Measurements from ENCODE around the gene ZNF423. TPM values are rescaled to one million over a fixed set of nuclear protein-coding genes. Genes with fewer than 3 reads are reported as not detected.

ZNF423 gene
- total RNA-seq, 2 experiments from 2014 or later, result not detected

DNA sequence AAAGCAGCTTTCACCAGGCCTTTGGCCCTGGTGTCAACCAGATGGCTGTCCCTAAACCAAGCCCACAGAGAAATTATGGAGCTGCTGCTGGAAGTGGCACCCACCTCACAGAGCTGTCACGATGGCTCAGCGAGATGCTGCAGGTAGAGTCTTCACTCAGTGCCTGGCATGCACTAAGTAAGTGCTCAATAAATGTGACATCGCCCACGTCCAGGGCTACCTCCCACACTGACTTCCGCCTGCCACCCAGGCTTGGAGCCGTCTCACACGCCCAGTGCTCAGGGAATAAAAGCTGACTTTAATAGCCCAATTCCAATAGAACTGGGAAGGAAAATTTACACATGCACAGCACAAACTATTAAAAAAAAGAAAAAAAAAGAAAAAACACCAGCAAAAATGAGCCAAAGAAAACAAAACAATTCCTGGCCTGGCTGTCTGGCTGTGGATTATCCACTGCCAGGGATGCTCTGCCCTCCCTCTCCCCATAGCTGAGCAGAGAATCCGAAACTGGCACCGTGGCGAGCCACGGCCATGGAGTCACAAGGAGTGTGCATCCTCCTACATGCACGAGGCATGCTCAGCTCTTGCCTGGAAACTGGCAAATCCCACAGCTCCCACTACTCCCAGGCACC lies 68.9 kb downstream of the ZNF423 start:
- ChIA-PET POLR2A (no interaction called here), CTCF (no interaction called here)
- no peaks in the 10 kb centered on the region for H3K4me1 Mint-ChIP-seq (ENCODE audit: low read depth)
- ATAC-seq (no peak), DNase-seq (no peak)
- no peak overlapping the region for H3K4me3 Mint-ChIP-seq
- no peaks in the 10 kb centered on the region for H3K27me3 Mint-ChIP-seq (ENCODE audit: low read depth)
- H3K27ac Mint-ChIP-seq, result no peak overlapping the region
- H3K9me3 Mint-ChIP-seq (ENCODE audit: insufficient read depth), result no peaks in the 10 kb centered on the region
- no peaks in the 10 kb centered on the region for H3K36me3 Mint-ChIP-seq (ENCODE audit: low read depth)

DNA sequence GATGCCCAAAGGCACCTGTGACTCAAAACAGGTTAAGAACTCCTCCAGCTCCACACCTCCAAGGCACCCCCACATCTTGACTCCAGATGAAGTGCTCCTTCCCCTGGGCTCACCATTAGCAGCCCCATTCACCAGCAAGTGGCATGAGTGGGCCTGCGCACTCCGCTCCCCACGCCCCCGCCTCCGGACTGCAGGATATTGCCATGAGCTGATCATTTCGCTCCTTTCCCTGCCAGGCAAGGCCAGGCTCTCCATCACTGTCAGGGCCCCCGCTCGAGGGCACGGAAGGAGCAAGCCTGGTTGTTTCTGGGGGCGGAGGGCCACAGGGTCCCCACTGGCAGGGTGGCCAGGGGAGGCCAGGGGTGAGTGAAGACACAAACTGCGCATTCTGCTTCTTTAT lies 69.9 kb downstream of the ZNF423 start:
- Mint-ChIP-seq H3K9me3 (ENCODE audit: insufficient read depth) (no peaks in the 10 kb centered on the region), H3K27ac (no peak overlapping the region), H3K4me3 (no peak overlapping the region), H3K36me3 (ENCODE audit: low read depth) (no peaks in the 10 kb centered on the region), H3K27me3 (ENCODE audit: low read depth) (no peaks in the 10 kb centered on the region), H3K4me1 (ENCODE audit: low read depth) (no peaks in the 10 kb centered on the region)
- DNase-seq (no peak), ATAC-seq (no peak)
- POLR2A ChIA-PET, result no interaction called here
- CTCF ChIA-PET, result no interaction called here

DNA sequence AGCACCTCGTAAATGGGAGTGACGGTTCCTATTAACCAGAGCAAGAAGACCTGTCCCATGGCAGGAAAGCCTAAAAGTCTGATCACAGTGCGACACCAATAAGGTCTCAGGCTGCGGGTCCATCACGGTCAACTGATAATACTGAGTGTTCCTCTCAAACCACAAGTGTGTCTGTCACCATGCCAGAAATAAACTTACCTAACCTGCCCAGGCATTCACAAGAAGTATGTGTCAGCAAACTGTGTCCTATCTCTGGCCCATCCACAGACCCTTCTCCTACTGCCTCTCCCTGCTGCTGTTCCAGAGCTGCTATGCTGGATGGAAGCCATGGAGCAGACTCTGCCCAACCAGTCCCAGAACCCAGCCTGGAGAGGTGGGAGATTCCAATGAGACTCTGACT lies 73.5 kb downstream of the ZNF423 start:
- Mint-ChIP-seq H3K4me1 (ENCODE audit: low read depth) (no peaks in the 10 kb centered on the region), H3K36me3 (ENCODE audit: low read depth) (no peaks in the 10 kb centered on the region), H3K4me3 (no peak overlapping the region), H3K27ac (no peak overlapping the region), H3K9me3 (ENCODE audit: insufficient read depth) (no peaks in the 10 kb centered on the region), H3K27me3 (ENCODE audit: low read depth) (no peaks in the 10 kb centered on the region)
- CTCF ChIA-PET, result no interaction called here
- POLR2A ChIA-PET, result no interaction called here
- ATAC-seq (no peak), DNase-seq (no peak)

DNA sequence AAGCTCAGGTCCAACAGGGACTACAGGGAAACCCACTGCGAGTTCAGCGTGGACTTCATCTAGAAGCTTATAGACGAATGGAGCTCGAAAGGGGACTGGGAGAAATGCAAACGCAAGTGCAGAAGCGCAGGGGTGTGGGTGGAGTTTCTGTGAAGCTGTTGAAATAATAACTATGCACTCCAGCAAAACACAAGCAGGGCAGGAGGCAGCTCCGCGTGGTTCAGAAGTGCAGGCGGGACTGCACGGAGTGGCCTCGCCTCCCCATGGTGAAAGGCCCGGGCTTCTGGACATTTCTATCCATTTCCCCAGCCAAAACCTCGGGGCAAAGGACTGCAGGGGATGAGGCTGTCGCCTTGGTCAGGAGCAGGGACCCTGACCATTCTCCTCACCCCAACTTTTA lies 74.5 kb downstream of the ZNF423 start:
- CTCF ChIA-PET, result interaction anchor here (0.6 kb wide), 1 partner anchor 226 kb away, joined by 3 read pairs; no protein-coding TSS in a partner anchor
- no peaks in the 10 kb centered on the region for H3K9me3 Mint-ChIP-seq (ENCODE audit: insufficient read depth)
- no peaks in the 10 kb centered on the region for H3K27me3 Mint-ChIP-seq (ENCODE audit: low read depth)
- no peaks in the 10 kb centered on the region for H3K4me1 Mint-ChIP-seq (ENCODE audit: low read depth)
- no peaks in the 10 kb centered on the region for H3K36me3 Mint-ChIP-seq (ENCODE audit: low read depth)
- H3K4me3 Mint-ChIP-seq, result no peak overlapping the region
- H3K27ac Mint-ChIP-seq, result no peak overlapping the region
- ATAC-seq, result no peak
- no peak for DNase-seq
- POLR2A ChIA-PET, result no interaction called here

DNA sequence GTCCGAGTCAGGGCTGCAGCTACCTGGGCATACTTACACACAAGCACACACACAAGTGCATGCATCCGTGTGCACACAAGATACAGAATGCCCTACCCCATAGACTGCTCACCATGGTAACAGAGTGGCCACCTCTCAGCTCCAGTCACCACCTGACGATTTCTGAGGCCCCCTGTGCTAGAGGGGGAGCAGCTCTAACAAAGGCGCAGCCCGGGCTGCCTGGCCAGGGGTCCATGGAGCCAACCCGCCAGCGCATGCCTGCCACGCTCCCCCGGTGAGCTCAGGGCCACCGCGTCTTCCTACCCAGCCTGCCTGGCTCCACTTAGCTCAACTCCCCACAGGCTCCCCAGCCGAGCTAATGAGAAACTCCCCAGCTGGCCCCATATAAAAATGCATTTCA lies 75.5 kb downstream of the ZNF423 start:
- Mint-ChIP-seq H3K9me3 (ENCODE audit: insufficient read depth) (no peaks in the 10 kb centered on the region), H3K36me3 (ENCODE audit: low read depth) (no peaks in the 10 kb centered on the region), H3K27ac (no peak overlapping the region), H3K27me3 (ENCODE audit: low read depth) (no peaks in the 10 kb centered on the region), H3K4me1 (ENCODE audit: low read depth) (no peaks in the 10 kb centered on the region), H3K4me3 (no peak overlapping the region)
- DNase-seq (no peak), ATAC-seq (no peak)
- POLR2A ChIA-PET, result no interaction called here
- CTCF ChIA-PET, result no interaction called here

DNA sequence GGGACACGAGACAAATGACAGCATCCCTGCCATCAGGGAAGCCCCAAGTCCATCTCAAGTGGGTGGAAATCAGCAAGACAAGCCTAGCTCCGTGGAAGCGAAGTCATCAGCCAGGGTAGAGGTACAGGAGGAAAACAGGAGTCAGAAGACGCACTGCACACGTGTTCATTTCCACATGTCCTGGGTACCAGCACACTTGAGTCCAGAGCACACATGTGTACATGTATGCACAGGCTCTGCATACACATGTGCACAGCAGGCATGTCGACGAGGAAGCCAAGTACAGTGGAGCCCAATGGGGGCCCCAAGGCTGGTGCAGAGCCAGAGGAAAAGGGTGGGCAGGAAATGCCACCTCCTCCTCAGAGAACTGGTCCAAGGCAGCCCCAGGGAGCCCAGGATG lies 75.9 kb downstream of the ZNF423 start:
- POLR2A ChIA-PET, result no interaction called here
- CTCF ChIA-PET, result no interaction called here
- no peaks in the 10 kb centered on the region for H3K4me1 Mint-ChIP-seq (ENCODE audit: low read depth)
- DNase-seq (no peak), ATAC-seq (no peak)
- H3K36me3 Mint-ChIP-seq (ENCODE audit: low read depth), result no peaks in the 10 kb centered on the region
- H3K4me3 Mint-ChIP-seq, result no peak overlapping the region
- no peaks in the 10 kb centered on the region for H3K9me3 Mint-ChIP-seq (ENCODE audit: insufficient read depth)
- no peak overlapping the region for H3K27ac Mint-ChIP-seq
- no peaks in the 10 kb centered on the region for H3K27me3 Mint-ChIP-seq (ENCODE audit: low read depth)

DNA sequence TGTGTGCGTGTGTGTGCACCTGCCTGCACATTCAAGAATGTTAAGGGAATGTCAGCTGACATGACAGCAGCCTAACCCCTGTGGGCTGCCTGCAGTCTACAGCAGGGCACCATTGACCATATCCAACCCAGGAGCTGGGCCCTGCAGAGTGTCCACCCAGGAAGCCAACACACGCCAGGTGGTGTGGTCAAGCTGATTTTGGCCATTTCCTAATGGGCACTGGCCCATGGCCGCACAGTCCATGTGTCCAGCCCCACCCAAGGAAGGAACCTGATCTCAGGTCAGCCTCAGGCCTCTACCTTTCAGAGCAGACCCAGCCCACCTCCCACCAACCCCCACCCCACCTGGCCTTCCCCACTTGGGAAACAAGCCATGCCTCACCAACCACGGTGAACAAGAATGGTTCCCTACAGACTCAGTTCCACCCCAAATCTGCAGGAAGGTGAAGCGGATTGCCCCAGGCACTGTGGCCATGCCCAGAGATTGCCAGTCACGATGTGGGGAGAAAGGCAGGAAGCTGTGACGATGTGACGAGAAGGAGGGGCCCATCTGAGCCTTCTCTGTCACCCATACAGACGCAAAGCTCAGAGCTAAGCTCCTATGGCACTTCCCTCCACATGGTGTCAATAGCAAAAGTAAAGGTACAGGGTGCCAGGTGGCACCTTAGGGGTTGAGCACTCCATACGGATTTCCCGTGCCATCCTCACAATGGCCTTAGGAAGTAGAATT lies 77.5 kb downstream of the ZNF423 start:
- POLR2A ChIA-PET, result no interaction called here
- no peak for DNase-seq
- Mint-ChIP-seq H3K27me3 (ENCODE audit: low read depth) (no peaks in the 10 kb centered on the region), H3K4me3 (no peak overlapping the region), H3K27ac (no peak overlapping the region), H3K36me3 (ENCODE audit: low read depth) (no peaks in the 10 kb centered on the region), H3K4me1 (ENCODE audit: low read depth) (no peaks in the 10 kb centered on the region), H3K9me3 (ENCODE audit: insufficient read depth) (no peaks in the 10 kb centered on the region)
- ATAC-seq, result no peak
- CTCF ChIA-PET, result no interaction called here

DNA sequence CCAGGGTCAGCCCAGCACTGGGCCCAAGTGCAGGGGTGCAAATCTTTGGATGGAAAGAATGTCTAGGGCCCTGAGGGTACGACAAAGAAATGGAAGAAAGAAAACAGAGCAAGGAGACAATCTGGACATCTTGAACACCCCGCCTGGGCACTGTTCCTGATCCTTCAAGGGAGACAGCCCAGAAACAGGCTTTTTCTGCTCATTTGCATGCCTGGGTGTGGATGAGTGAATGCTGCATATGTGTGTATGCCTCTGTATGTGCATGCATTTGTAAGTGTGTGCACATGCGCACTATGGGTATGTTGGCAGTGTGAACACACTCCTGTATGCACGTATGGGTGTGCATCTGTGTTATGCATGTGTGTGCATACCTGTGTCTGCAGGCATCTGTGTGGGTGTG lies 79.2 kb downstream of the ZNF423 start:
- Mint-ChIP-seq H3K36me3 (ENCODE audit: low read depth) (no peaks in the 10 kb centered on the region), H3K4me3 (no peak overlapping the region), H3K4me1 (ENCODE audit: low read depth) (no peaks in the 10 kb centered on the region), H3K27ac (no peak overlapping the region), H3K9me3 (ENCODE audit: insufficient read depth) (no peaks in the 10 kb centered on the region), H3K27me3 (ENCODE audit: low read depth) (no peaks in the 10 kb centered on the region)
- ChIA-PET POLR2A (no interaction called here), CTCF (no interaction called here)
- DNase-seq, result no peak
- ATAC-seq, result no peak

DNA sequence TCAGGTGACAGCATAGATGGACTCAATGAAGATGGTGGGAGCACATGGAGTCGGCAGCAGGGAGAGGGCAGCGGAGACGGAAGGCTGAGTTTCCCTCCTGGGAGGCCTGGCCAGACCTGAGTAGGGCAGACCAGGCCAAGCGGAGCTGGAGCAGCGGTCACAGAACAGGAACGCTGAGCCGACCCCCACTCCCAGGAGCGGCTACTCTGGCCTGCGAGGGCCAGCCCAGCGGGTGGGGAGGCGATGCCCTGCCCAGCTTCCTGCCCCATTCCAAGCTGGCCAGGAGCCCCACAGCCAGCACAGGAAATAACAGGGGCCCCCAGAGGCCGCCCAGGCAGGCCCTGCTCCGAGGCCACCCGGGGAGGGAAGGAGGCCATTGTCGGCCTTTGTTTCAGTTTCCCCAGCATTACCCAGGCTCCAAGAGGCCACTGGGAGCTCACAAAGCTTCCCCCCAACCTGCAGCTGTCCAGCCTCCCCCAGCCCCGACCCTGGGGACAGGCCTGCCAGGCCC lies 79.8 kb downstream of the ZNF423 start:
- ATAC-seq (no peak), DNase-seq (no peak)
- no peaks in the 10 kb centered on the region for H3K36me3 Mint-ChIP-seq (ENCODE audit: low read depth)
- POLR2A ChIA-PET, result no interaction called here
- no peak overlapping the region for H3K4me3 Mint-ChIP-seq
- H3K27ac Mint-ChIP-seq, result no peak overlapping the region
- CTCF ChIA-PET, result no interaction called here
- H3K9me3 Mint-ChIP-seq (ENCODE audit: insufficient read depth), result no peaks in the 10 kb centered on the region
- no peaks in the 10 kb centered on the region for H3K27me3 Mint-ChIP-seq (ENCODE audit: low read depth)
- H3K4me1 Mint-ChIP-seq (ENCODE audit: low read depth), result no peaks in the 10 kb centered on the region

DNA sequence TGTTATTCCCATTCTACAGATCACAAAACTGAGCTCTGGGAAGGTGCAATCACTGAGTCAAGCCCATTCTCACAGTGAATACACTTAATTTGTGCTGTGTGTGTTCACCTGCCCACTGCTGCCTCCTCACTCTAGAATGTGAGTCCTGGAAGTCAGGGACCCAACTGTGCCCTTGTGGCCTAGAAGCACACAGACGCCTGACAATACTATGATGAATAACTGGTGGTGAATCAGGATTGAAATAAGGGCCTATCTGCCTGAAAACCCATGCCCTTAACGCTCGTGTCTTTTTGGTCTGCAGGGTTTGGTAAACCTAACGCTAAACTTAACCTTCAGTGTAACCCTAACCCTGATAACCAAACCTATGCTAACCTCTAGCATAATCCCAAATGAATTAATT lies 80.3 kb downstream of the ZNF423 start:
- no peaks in the 10 kb centered on the region for H3K27me3 Mint-ChIP-seq (ENCODE audit: low read depth)
- H3K4me3 Mint-ChIP-seq, result no peak overlapping the region

DNA sequence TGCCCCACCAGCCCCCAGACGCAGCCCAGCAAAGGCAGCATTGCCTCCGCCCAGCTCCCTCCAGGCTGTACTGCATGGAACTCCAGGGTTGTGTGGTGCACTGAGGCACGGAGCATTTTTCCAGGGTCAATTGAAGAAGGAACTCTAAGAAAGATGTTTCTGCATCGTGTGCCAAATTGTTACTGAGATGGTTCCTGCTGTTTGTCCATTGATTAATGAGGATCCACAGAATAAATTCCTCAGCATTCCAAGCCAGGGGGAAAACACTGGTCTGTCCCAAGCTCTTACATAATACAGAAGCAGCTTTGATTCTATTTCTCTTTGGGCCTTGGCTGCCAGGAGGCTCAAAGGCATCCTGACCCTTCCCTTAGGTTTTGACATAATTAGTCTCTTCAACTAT lies 80.9 kb downstream of the ZNF423 start:
- ChIA-PET POLR2A (no interaction called here), CTCF (no interaction called here)
- DNase-seq (no peak), ATAC-seq (no peak)
- H3K4me3 Mint-ChIP-seq, result no peak overlapping the region
- H3K27me3 Mint-ChIP-seq (ENCODE audit: low read depth), result no peaks in the 10 kb centered on the region
- no peaks in the 10 kb centered on the region for H3K4me1 Mint-ChIP-seq (ENCODE audit: low read depth)
- no peaks in the 10 kb centered on the region for H3K36me3 Mint-ChIP-seq (ENCODE audit: low read depth)
- H3K9me3 Mint-ChIP-seq (ENCODE audit: insufficient read depth), result no peaks in the 10 kb centered on the region
- no peak overlapping the region for H3K27ac Mint-ChIP-seq

More for the DNA sequence above, 80.3 kb downstream of the ZNF423 start:
- ChIA-PET CTCF (no interaction called here), POLR2A (no interaction called here)
- no peak overlapping the region for H3K27ac Mint-ChIP-seq
- H3K36me3 Mint-ChIP-seq (ENCODE audit: low read depth), result no peaks in the 10 kb centered on the region
- H3K9me3 Mint-ChIP-seq (ENCODE audit: insufficient read depth), result no peaks in the 10 kb centered on the region
- H3K4me1 Mint-ChIP-seq (ENCODE audit: low read depth), result no peaks in the 10 kb centered on the region
- no peak for DNase-seq
- ATAC-seq, result no peak

DNA sequence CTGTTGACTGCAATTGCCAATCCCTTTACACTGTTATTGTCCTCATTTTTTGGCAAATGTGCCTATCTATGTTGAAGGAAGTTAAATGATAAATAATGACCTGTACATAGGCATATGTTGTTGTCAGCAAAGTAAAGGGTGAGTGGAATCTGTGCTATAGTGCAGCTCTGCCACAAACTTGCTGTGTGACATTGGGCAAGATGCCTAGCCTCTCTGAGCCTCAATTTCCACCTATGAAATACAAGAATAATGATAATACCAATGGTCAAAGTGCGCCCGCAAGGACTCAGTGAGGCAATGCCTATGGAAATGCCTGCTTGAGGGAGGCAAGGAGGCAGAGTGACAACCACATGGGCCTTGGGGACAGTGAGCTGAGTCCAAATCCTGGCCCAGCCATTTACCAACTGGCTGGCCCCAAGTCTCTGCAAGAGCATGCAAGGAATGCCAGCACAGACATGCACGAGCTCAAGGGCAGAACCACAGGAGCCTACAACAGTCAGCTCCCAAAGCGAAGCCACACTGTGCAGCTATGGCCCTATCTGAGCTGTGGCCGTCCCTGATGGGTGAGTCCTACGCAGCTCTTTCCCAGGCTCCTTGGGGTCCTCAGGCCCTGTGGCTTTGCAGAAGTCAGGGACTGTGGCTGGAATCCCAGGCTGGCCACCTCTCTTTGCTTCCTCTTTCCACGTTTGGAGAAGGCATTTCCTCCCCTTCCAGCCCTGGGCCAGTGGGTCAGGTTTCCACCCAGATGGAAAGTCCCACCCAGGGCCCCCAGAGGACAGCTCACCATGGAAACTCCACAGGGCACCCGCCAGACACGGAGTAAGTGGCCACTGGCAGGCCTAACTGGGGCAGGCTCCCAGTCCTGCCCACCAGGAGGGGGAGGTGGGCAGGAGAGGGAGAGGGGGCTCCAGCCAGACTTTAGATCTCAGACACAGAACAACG lies 82.1 kb downstream of the ZNF423 start:
- H3K4me1 Mint-ChIP-seq (ENCODE audit: low read depth), result no peaks in the 10 kb centered on the region
- H3K27me3 Mint-ChIP-seq (ENCODE audit: low read depth), result no peaks in the 10 kb centered on the region
- ChIA-PET POLR2A (no interaction called here), CTCF (no interaction called here)
- H3K9me3 Mint-ChIP-seq (ENCODE audit: insufficient read depth), result no peaks in the 10 kb centered on the region
- no peaks in the 10 kb centered on the region for H3K36me3 Mint-ChIP-seq (ENCODE audit: low read depth)
- H3K27ac Mint-ChIP-seq, result no peak overlapping the region
- ATAC-seq (no peak), DNase-seq (no peak)
- H3K4me3 Mint-ChIP-seq, result no peak overlapping the region

Data from activated CD8-positive, alpha-beta T cell treated with anti-CD3 and anti-CD28 coated beads, Interleukin-2, amount 10 ng/mL, durations not matched to agents 7 days and 5 days (primary cell).